ENCODE measurements around the gene LRMDA.

Gene LRMDA

GRCh38 chr10:75875740-75876139 lies 444.3 kb downstream of the LRMDA start:
- no peak overlapping the region for H3K4me2 ChIP-seq (ENCODE audit: low read depth, low read length, poor library complexity, severe bottlenecking)
- no peaks in the 10 kb centered on the region for H3F3A ChIP-seq (ENCODE audit: low read depth)
- H3K9me3 ChIP-seq (ENCODE audit: insufficient read depth, low read depth, low read length): no peaks in the 10 kb centered on the region
- no peaks in the 10 kb centered on the region for H3K79me2 ChIP-seq (ENCODE audit: insufficient read depth, low read length)
- H2AFZ ChIP-seq (ENCODE audit: low read length): no peak overlapping the region
- no peaks in the 10 kb centered on the region for H3K36me3 ChIP-seq (ENCODE audit: insufficient read depth, low read length)
- no peak for TF ChIP-seq CTCF (conservative IDR thresholded peaks at IDR 0.05; ENCODE audit: low read length)
- TF ChIP-seq EZH2phosphoT487 (IDR thresholded peaks at IDR 0.05; ENCODE audit: borderline replicate concordance): no peak
- no peaks in the 10 kb centered on the region for H4K20me1 ChIP-seq (ENCODE audit: insufficient read depth, low read length, poor library complexity, severe bottlenecking)
- H3K27me3 ChIP-seq (ENCODE audit: insufficient read depth, low read length, poor library complexity, severe bottlenecking): no peaks in the 10 kb centered on the region
- no peaks in the 10 kb centered on the region for H3K4me1 ChIP-seq (ENCODE audit: insufficient read depth, low read length, poor library complexity, severe bottlenecking)
- H3K9me2 ChIP-seq (replicated peaks; ENCODE audit: low read depth, low read length): no peaks in the 10 kb centered on the region
- no peak overlapping the region for H3K9ac ChIP-seq (ENCODE audit: low read depth, low read length, poor library complexity, severe bottlenecking)
- H3K4me3 ChIP-seq (ENCODE audit: low read length, poor library complexity, severe bottlenecking): no peak overlapping the region

GRCh38 chr10:75876710-75877109 lies 445.3 kb downstream of the LRMDA start:
- H3K4me3 ChIP-seq (ENCODE audit: low read length, poor library complexity, severe bottlenecking): no peak overlapping the region
- H3K79me2 ChIP-seq (ENCODE audit: insufficient read depth, low read length): no peaks in the 10 kb centered on the region
- H3K9ac ChIP-seq (ENCODE audit: low read depth, low read length, poor library complexity, severe bottlenecking): no peak overlapping the region
- H3K36me3 ChIP-seq (ENCODE audit: insufficient read depth, low read length): no peaks in the 10 kb centered on the region
- no peaks in the 10 kb centered on the region for H3F3A ChIP-seq (ENCODE audit: low read depth)
- no peak overlapping the region for H2AFZ ChIP-seq (ENCODE audit: low read length)
- H3K4me1 ChIP-seq (ENCODE audit: insufficient read depth, low read length, poor library complexity, severe bottlenecking): no peaks in the 10 kb centered on the region
- H3K4me2 ChIP-seq (ENCODE audit: low read depth, low read length, poor library complexity, severe bottlenecking): no peak overlapping the region
- H3K9me2 ChIP-seq (replicated peaks; ENCODE audit: low read depth, low read length): no peaks in the 10 kb centered on the region
- no peaks in the 10 kb centered on the region for H4K20me1 ChIP-seq (ENCODE audit: insufficient read depth, low read length, poor library complexity, severe bottlenecking)
- H3K27me3 ChIP-seq (ENCODE audit: insufficient read depth, low read length, poor library complexity, severe bottlenecking): no peaks in the 10 kb centered on the region
- TF ChIP-seq CTCF (conservative IDR thresholded peaks at IDR 0.05; ENCODE audit: low read length) (no peak), EZH2phosphoT487 (IDR thresholded peaks at IDR 0.05; ENCODE audit: borderline replicate concordance) (no peak)
- no peaks in the 10 kb centered on the region for H3K9me3 ChIP-seq (ENCODE audit: insufficient read depth, low read depth, low read length)

GRCh38 chr10:75877877-75878276 lies 446.5 kb downstream of the LRMDA start:
- TF ChIP-seq CTCF (conservative IDR thresholded peaks at IDR 0.05; ENCODE audit: low read length): no peak
- Histone ChIP-seq H3K4me1 (ENCODE audit: insufficient read depth, low read length, poor library complexity, severe bottlenecking) (no peaks in the 10 kb centered on the region), H3K9ac (ENCODE audit: low read depth, low read length, poor library complexity, severe bottlenecking) (no peak overlapping the region), H3K4me3 (ENCODE audit: low read length, poor library complexity, severe bottlenecking) (no peak overlapping the region), H3F3A (ENCODE audit: low read depth) (no peaks in the 10 kb centered on the region), H3K36me3 (ENCODE audit: insufficient read depth, low read length) (no peaks in the 10 kb centered on the region), H3K9me3 (ENCODE audit: insufficient read depth, low read depth, low read length) (no peaks in the 10 kb centered on the region), H4K20me1 (ENCODE audit: insufficient read depth, low read length, poor library complexity, severe bottlenecking) (no peaks in the 10 kb centered on the region), H3K27me3 (ENCODE audit: insufficient read depth, low read length, poor library complexity, severe bottlenecking) (no peaks in the 10 kb centered on the region), H3K79me2 (ENCODE audit: insufficient read depth, low read length) (no peaks in the 10 kb centered on the region), H3K4me2 (ENCODE audit: low read depth, low read length, poor library complexity, severe bottlenecking) (no peak overlapping the region), H3K9me2 (replicated peaks; ENCODE audit: low read depth, low read length) (no peaks in the 10 kb centered on the region), H2AFZ (ENCODE audit: low read length) (no peak overlapping the region)

All from Loucy (cell line).